Adrenal gland (tissue), 12 donors: Measurements from ENCODE around the gene ZSWIM4. TPM values are rescaled to one million over a fixed set of nuclear protein-coding genes. Genes with fewer than 3 reads are reported as not detected.

ENCODE experiments used
- DNase-seq, 7 donors: peaks; one replicate each; pipeline ENCODE4 v3.0.0-alpha.2; 2019 to 2020
- H3K27ac ChIP-seq, 5 donors: fragments of 200-600 bp; sonication (generic) in 4 of 5; 1 replicate in 3 of 5; 2 replicates in 2 of 5; pipeline versions ENCODE4 v1.5.1 to v1.8.0; 2016 to 2020; ENCODE audit warnings: mild to moderate bottlenecking in 1 of 5
- H3K27me3 ChIP-seq: fragments of 200-600 bp; 2 replicates; pipeline ENCODE4 v1.8.0; 2021
- H3K36me3 ChIP-seq, 2 donors: fragments of 200-600 bp; replicated peaks in 1 of 2; 1 replicate in 1 of 2; 2 replicates in 1 of 2; pipeline versions ENCODE4 v1.5.1 to v1.8.0; 2018 to 2022
- H3K4me1 ChIP-seq, 2 donors: fragments of 200-600 bp; replicated peaks in 1 of 2; 1 replicate in 1 of 2; 2 replicates in 1 of 2; pipeline versions ENCODE4 v1.5.1 to v1.8.0; 2018 to 2021
- H3K4me3 ChIP-seq, 4 donors: fragments of 200-600 bp; sonication (generic) in 3 of 4; one replicate each; pipeline ENCODE4 v1.5.1; 2016 to 2018
- H3K9me3 ChIP-seq, 3 donors: fragments of 200-600 bp; sonication (generic) in 1 of 3; replicated peaks in 1 of 3; 1 replicate in 2 of 3; 2 replicates in 1 of 3; pipeline versions ENCODE4 v1.5.1 to v1.8.0; 2016 to 2021
- POLR2A ChIP-seq, 2 donors: fragments of 450-650 bp; IDR thresholded peaks; one replicate each; pipeline ENCODE4 v1.6.1; 2017; ENCODE audit warnings: antibody characterized with exemption in 2 of 2, mild to moderate bottlenecking in 2 of 2, moderate library complexity in 1 of 2
- WGBS, 4 donors: extraction: QIAGEN DNeasy Blood & Tissue Kit in 2 of 4; methylation state at CpG; one replicate each; pipeline versions ENCODE4 v1.1.5 to v1.1.7; 2013 to 2017; 5-methylcytosine and 5-hydroxymethylcytosine counted together
- intact Hi-C, 2 donors: fragments of 100-400 bp; cut with DNase I; formaldehyde crosslinking; loops; one replicate each; pipeline versions ENCODE4 v1.14.1 to v1.15.0; 2022 to 2023
- polyA plus RNA-seq, 3 donors: library from polyadenylated mRNA; stranded (reverse); fragments of 200-250 nt in 2 of 3; fragments of 350-450 nt in 1 of 3; fragmentation: Illumina TruSeq in 1 of 3; extraction: RNeasy Lipid Tissue Mini Kit (QIAGEN cat#74804) in 1 of 3; gene quantifications; one replicate each; pipeline ENCODE4 v1.2.3, GENCODE V29; 2013 to 2014
- total RNA-seq, 9 donors: library from RNA; depleted of rRNA in 4 of 9; stranded (reverse); fragments of >200 nt in 4 of 9; fragments of 120-200 nt in 1 of 9; fragmentation: NEBNext Ultra II Directional in 1 of 9; extraction: Animal tissue kit (Norgen Biotek cat#: 25700) in 1 of 9; gene quantifications; one replicate each; pipeline versions ENCODE4 v1.1.0 to v1.2.4, GENCODE V29; 2013 to 2023
- TF ChIP-seq, protein P1 (sequence below), 6 experiments: fragments of 450-650 bp in 4 of 6; fragments of 200-600 bp in 2 of 6; sonication (generic) in 1 of 6; IDR thresholded peaks; 1 replicate in 5 of 6; 2 replicates in 1 of 6; pipeline versions ENCODE4 v1.5.1 to v1.8.0; 2016 to 2021; ENCODE audit warnings: antibody characterized with exemption in 6 of 6, mild to moderate bottlenecking in 2 of 6, moderate library complexity in 1 of 6
- donor health status: healthy with polysubstance abuse.
- donor health status: Bipolar disorder and iron deficiency.
- donor health status: DM: yes; HTN: yes; CAD: no.
- donor health status: DM: no; HTN: no; CAD: no.
- donor health status: DM: no; HTN: no; CAD: no.
- donor health status: DM: yes; HTN: yes; CAD: no.

Gene ZSWIM4
- total and polyA plus RNA-seq, 12 donors: 1.3 to 15.4 (median 9.1) TPM

DNA sequence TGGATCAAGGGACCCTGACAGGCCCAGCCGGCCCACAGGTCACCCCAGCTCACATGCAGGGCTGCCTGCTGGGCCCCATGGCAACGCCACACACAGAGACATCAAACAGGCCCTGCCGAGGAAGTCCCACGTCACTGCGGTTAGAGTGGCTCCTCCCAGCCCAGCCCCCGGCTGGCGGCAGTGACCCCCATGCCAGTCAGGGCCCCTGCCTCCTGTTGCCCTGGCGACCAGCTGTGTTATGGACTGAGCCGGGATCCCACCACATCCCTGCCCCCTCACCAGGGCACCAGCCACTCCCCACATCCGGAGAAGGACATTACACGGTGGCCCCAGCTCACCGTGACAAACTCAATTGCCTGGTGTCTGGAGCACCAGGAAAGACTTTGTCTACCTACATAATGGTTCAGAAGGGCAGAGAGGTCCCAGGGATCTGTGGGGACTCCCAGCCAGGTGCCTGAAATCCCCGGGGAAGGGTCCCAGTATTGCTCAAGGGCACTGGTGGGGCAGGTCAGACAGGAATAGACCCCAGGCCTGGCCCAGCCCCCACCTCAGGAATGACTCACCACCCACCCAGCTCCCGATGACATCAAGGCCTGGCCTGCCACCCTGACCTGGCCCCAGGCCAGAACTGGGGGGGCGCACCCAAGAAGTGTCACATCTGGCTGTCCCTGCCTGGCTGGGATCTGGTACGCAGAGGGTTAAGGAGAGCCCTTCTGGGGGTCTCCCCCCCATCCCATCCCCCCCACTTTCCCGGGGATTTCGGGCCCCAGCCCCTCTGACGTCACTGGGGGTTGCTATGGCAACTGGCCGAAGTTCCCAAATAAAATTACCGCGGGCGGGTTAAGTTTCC, 51.5 kb downstream of the ZSWIM4 start:
- no peaks in the 10 kb centered on the region for H3K27me3 ChIP-seq
- TF ChIP-seq POLR2A (IDR thresholded peaks at IDR 0.05): peak in 1 of 2 donors; percentile 33
- TF ChIP-seq, protein P1, sequence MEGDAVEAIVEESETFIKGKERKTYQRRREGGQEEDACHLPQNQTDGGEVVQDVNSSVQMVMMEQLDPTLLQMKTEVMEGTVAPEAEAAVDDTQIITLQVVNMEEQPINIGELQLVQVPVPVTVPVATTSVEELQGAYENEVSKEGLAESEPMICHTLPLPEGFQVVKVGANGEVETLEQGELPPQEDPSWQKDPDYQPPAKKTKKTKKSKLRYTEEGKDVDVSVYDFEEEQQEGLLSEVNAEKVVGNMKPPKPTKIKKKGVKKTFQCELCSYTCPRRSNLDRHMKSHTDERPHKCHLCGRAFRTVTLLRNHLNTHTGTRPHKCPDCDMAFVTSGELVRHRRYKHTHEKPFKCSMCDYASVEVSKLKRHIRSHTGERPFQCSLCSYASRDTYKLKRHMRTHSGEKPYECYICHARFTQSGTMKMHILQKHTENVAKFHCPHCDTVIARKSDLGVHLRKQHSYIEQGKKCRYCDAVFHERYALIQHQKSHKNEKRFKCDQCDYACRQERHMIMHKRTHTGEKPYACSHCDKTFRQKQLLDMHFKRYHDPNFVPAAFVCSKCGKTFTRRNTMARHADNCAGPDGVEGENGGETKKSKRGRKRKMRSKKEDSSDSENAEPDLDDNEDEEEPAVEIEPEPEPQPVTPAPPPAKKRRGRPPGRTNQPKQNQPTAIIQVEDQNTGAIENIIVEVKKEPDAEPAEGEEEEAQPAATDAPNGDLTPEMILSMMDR (IDR thresholded peaks at IDR 0.05): no peak
- peak overlapping the region in 3 of 4 donors; percentile 49 to 57 (median 56) for H3K4me3 ChIP-seq
- no peaks in the 10 kb centered on the region for H3K36me3 ChIP-seq
- peak overlapping the region; percentile 97 to 99 (median 99) for H3K27ac ChIP-seq
- peaks cover 28 to 47% of the 10 kb centered on the region in 2 donors for H3K4me1 ChIP-seq
- peak; percentile 88 to 94 (median 91) for DNase-seq
- intact Hi-C loops: no loop called here
- no peaks in the 10 kb centered on the region for H3K9me3 ChIP-seq
- WGBS, 4 donors: 0 to 11% (median 7%) methylated on average over 1 to 23 of the region's 23 CpGs

DNA sequence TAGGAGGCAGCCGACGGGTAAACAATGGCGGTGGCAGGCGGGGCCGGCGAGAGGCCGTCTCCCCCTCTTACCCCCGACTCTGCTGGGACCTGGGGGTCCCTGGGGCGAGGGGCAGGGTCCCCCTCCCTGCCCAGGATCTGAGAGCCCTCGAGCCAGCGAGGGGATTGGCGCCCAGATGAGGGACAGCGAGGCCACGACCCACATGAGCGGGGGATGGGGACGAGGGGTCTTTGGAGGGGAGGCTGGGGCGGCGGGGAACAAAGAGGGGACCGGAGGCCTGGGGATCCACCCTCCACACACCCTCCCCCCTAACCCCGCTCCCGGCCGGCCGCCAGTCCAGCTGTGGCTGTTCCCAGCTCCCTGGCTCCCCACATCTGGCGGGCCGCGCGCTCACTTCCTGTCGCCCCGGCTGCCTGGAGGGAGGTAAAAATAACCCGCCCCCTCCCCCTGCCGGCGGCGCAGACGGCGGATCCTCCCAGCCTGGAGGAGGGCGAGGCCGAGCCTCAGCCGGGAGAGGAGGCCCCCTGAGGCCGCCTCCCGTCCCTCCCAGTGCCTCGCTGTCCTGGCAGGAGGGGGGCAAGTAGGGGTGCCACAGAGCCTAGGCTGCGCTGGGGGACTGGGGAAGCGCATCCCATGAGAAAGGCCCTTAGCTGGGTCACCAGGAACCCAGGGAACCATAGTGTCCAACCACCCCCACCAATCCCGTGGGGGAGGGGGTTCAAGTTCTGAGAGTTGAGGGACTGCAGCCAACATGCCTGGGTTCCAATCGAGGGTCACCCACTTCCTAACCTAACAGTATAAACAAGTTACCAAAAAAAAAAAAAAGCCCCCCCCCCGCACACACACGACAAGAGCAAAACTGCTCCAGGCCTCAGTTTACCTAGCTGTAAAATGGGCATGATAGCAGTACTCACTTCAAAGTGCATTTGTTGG, 52.4 kb downstream of the ZSWIM4 start:
- Histone ChIP-seq H3K9me3 (no peaks in the 10 kb centered on the region), H3K27me3 (no peaks in the 10 kb centered on the region), H3K27ac (peak overlapping the region; percentile 97 to 99 (median 99)), H3K4me3 (peak overlapping the region in 3 of 4 donors; percentile 49 to 57 (median 56)), H3K4me1 (peaks cover 24 to 47% of the 10 kb centered on the region in 2 donors), H3K36me3 (no peaks in the 10 kb centered on the region)
- WGBS, 4 donors: 2 to 7% (median 4%) methylated on average over 8 to 47 of the region's 47 CpGs
- DNase-seq: peak; percentile 89 to 95 (median 92)
- intact Hi-C loops: no loop called here
- TF ChIP-seq, protein P1 (IDR thresholded peaks at IDR 0.05): peak; percentile 20 to 51 (median 40)
- peak; percentile 82 to 88 for TF ChIP-seq POLR2A (IDR thresholded peaks at IDR 0.05)

DNA sequence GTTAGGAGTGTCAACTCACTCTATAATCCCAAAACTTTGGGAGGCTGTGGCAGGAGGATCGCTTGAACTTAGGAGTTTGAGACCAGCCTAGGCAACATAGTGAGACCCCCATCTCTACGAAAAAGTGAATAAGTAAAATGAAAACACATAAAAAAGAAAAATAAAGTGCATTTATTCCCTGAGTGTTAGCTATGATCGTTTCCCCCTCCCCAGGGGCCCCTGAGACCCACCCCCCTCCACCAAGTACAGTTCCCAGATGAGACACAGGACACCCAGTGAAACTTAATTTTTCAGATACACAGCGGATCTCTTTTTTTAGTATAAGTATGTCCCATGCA, 53.1 kb downstream of the ZSWIM4 start:
- Histone ChIP-seq H3K4me1 (peaks cover 20 to 43% of the 10 kb centered on the region in 2 donors), H3K27ac (peak overlapping the region in 2 of 5 donors; percentile 97 to 99), H3K27me3 (no peaks in the 10 kb centered on the region), H3K9me3 (no peaks in the 10 kb centered on the region), H3K4me3 (no peak overlapping the region), H3K36me3 (no peaks in the 10 kb centered on the region)
- no peak for DNase-seq
- intact Hi-C loops: no loop called here
- TF ChIP-seq, protein P1 (IDR thresholded peaks at IDR 0.05): no peak
- TF ChIP-seq POLR2A (IDR thresholded peaks at IDR 0.05): no peak
- WGBS, 4 donors: 67 to 76% (median 70%) methylated on average over 4 of the region's 4 CpGs
